ENCODE results near the gene TEAD1. TPM values are rescaled to one million over a fixed set of nuclear protein-coding genes. Genes with fewer than 3 reads are reported as not detected.

TEAD1 gene
- total and polyA plus RNA-seq, 2 donors (not counting 3 experiments of a cell fraction or from before 2014, with no cell fraction given), result 15.3 to 49.0 TPM

- ChIA-PET POLR2A (no interaction called here), CTCF (interaction anchor here (1.1 to 7.3 kb wide), 5 partner anchors 9 to 651 kb away, joined by 3 to 56 read pairs (median 6); no protein-coding TSS in a partner anchor)
- H3K36me3 ChIP-seq (ENCODE audit: control insufficient read depth in 2 of 2, extremely low read depth in 1 of 2, insufficient read depth in 2 of 2, low read length in 2 of 2), result no peaks in the 10 kb centered on the region
- H3K79me2 ChIP-seq (ENCODE audit: control insufficient read depth, insufficient read depth, low read length), result no peaks in the 10 kb centered on the region
- H3K4me2 ChIP-seq (ENCODE audit: insufficient read depth, low read length), result no peak overlapping the region
- peaks cover 20 to 35% of the 10 kb centered on the region in 2 experiments for H3K27me3 ChIP-seq (ENCODE audit: control insufficient read depth in 2 of 2, insufficient read depth in 2 of 2, low read length in 2 of 2)
- BruUV-seq (replicated peaks), result no TSS peak
- intact Hi-C loops (cut with micrococcal nuclease) (no loop called here), dilution Hi-C loops (cut with MboI; ENCODE audit: extremely low pct_ligation_motif_present, low sequenced_read_pairs) (no loop called here)
- no peaks in the 10 kb centered on the region for H3K4me1 ChIP-seq (ENCODE audit: control insufficient read depth, extremely low read depth, insufficient read depth, low read length)
- H3K9me1 ChIP-seq (replicated peaks; ENCODE audit: control insufficient read depth, extremely low read depth, insufficient read depth, low read length), result no peaks in the 10 kb centered on the region
- H2AFZ ChIP-seq (ENCODE audit: low read depth, low read length), result no peak overlapping the region
- no peak overlapping the region for H3K4me3 ChIP-seq (replicated peaks in 1 of 3; ENCODE audit: insufficient read depth in 1 of 3, low read depth in 1 of 3, low read length in 3 of 3)
- no peak for FAIRE-seq
- no peaks in the 10 kb centered on the region for H3K9me3 ChIP-seq (replicated peaks; ENCODE audit: control insufficient read depth, insufficient read depth, low read length)
- H4K20me1 ChIP-seq (replicated peaks; ENCODE audit: control insufficient read depth, extremely low read depth, insufficient read depth, low read length), result no peaks in the 10 kb centered on the region
- no peak overlapping the region for H3K9ac ChIP-seq (replicated peaks; ENCODE audit: extremely low read depth, insufficient read depth, low read length)
- no peak overlapping the region for H3K27ac ChIP-seq (ENCODE audit: insufficient read depth, low read depth, low read length)
- TF ChIP-seq MYC (IDR thresholded peaks at IDR 0.05; ENCODE audit: low read depth, low read length) (no peak), POLR2A (IDR thresholded peaks at IDR 0.05; ENCODE audit: low read depth, low read length) (no peak), FOS (IDR thresholded peaks at IDR 0.05; ENCODE audit: borderline replicate concordance, insufficient read depth, low read length) (no peak), GATA2 (IDR thresholded peaks at IDR 0.05; ENCODE audit: insufficient read depth, insufficient read length, low read depth, low read length) (no peak), JUN (IDR thresholded peaks at IDR 0.05; ENCODE audit: borderline replicate concordance, insufficient read depth, insufficient read length, low read depth) (no peak), POLR2AphosphoS5 (IDR thresholded peaks at IDR 0.05; ENCODE audit: insufficient read depth, low read depth, low read length) (no peak), EZH2 (IDR thresholded peaks at IDR 0.05; ENCODE audit: borderline replicate concordance, low read depth, low read length, severe bottlenecking) (no peak)
- TF ChIP-seq, protein P1, sequence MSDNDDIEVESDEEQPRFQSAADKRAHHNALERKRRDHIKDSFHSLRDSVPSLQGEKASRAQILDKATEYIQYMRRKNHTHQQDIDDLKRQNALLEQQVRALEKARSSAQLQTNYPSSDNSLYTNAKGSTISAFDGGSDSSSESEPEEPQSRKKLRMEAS (IDR thresholded peaks at IDR 0.05; ENCODE audit: insufficient read depth, insufficient read length), result no peak
- TF ChIP-seq, protein P2, sequence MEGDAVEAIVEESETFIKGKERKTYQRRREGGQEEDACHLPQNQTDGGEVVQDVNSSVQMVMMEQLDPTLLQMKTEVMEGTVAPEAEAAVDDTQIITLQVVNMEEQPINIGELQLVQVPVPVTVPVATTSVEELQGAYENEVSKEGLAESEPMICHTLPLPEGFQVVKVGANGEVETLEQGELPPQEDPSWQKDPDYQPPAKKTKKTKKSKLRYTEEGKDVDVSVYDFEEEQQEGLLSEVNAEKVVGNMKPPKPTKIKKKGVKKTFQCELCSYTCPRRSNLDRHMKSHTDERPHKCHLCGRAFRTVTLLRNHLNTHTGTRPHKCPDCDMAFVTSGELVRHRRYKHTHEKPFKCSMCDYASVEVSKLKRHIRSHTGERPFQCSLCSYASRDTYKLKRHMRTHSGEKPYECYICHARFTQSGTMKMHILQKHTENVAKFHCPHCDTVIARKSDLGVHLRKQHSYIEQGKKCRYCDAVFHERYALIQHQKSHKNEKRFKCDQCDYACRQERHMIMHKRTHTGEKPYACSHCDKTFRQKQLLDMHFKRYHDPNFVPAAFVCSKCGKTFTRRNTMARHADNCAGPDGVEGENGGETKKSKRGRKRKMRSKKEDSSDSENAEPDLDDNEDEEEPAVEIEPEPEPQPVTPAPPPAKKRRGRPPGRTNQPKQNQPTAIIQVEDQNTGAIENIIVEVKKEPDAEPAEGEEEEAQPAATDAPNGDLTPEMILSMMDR (IDR thresholded peaks at IDR 0.05; ENCODE audit: extremely low read depth in 1 of 2, insufficient read depth in 1 of 2, low read depth in 1 of 2, low read length in 2 of 2), result no peak
- no peak for DNase-seq (ENCODE audit: low read depth, low spot score)
Observed at GRCh38 chr11:12981676-12982522, 307.7 kb downstream of the TEAD1 start.
